Fibroblast of mammary gland (primary cell): ENCODE results near the gene CHST15.

ENCODE experiments used
- DNase-seq: peaks from one replicate; pipeline ENCODE4 v3.0.0-alpha.2; 2010; ENCODE audit warnings: low read depth
- H3K4me3 ChIP-seq: 2 replicates; pipeline ENCODE4 v1.5.1; 2011; ENCODE audit warnings: low read depth, mild to moderate bottlenecking, low read length, moderate library complexity; ENCODE audit not compliant: control insufficient read depth
- TF ChIP-seq, protein P1 (sequence below): conservative IDR thresholded peaks from 2 replicates; pipeline ENCODE4 v1.5.1; 2011; ENCODE audit warnings: low read depth, low read length, inconsistent platforms; ENCODE audit not compliant: control insufficient read depth, insufficient read depth

Gene CHST15

DNA sequence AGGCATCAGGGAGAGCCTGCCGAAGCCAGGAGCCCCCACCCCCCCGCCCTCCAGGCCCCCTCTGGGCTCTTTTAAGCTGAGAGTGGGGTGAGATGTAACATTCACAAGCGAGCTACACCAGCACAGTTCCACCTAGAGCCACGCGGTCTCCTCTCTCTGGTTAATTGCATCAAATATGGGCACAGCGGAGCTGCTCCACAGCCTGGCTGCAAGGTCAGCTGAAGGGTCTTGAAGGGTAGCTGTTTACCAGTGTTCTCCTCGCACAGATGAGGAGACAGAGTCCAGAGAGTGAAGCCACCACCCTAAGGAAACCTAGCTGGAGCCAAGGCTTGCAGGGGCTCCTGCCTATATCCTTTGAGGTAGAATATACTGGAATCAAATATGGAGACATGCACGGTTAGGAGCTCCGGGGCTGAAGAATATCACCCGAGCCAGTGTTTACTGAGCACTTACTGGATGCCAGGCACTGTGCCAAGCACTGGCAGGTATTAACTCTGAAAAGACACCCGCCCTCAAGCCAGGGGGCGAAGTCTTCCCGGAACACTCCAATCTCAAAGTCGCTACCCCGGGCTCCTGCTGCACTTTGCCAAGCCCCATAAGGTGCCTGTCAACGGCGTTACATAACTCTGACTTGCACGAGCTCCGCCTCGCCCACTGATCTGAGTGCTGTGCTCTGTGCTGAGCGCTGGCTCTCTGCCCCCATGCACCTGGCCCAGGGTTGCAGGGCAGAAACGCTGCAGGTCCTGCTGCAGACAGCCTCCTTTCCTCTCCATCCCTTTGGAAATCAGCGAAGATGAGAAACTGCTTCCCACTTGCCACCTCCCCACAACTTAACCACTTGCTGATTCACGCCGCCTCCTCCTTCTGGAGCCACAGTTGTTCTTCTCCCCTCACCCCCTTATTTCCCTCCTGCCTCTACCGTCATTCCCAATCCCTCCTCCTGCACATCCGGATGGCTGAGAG, 5.4 kb downstream of the CHST15 start:
- DNase-seq, result peak; percentile 71
- TF ChIP-seq, protein P1, sequence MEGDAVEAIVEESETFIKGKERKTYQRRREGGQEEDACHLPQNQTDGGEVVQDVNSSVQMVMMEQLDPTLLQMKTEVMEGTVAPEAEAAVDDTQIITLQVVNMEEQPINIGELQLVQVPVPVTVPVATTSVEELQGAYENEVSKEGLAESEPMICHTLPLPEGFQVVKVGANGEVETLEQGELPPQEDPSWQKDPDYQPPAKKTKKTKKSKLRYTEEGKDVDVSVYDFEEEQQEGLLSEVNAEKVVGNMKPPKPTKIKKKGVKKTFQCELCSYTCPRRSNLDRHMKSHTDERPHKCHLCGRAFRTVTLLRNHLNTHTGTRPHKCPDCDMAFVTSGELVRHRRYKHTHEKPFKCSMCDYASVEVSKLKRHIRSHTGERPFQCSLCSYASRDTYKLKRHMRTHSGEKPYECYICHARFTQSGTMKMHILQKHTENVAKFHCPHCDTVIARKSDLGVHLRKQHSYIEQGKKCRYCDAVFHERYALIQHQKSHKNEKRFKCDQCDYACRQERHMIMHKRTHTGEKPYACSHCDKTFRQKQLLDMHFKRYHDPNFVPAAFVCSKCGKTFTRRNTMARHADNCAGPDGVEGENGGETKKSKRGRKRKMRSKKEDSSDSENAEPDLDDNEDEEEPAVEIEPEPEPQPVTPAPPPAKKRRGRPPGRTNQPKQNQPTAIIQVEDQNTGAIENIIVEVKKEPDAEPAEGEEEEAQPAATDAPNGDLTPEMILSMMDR, result no peak
- H3K4me3 ChIP-seq, result no peak overlapping the region

DNA sequence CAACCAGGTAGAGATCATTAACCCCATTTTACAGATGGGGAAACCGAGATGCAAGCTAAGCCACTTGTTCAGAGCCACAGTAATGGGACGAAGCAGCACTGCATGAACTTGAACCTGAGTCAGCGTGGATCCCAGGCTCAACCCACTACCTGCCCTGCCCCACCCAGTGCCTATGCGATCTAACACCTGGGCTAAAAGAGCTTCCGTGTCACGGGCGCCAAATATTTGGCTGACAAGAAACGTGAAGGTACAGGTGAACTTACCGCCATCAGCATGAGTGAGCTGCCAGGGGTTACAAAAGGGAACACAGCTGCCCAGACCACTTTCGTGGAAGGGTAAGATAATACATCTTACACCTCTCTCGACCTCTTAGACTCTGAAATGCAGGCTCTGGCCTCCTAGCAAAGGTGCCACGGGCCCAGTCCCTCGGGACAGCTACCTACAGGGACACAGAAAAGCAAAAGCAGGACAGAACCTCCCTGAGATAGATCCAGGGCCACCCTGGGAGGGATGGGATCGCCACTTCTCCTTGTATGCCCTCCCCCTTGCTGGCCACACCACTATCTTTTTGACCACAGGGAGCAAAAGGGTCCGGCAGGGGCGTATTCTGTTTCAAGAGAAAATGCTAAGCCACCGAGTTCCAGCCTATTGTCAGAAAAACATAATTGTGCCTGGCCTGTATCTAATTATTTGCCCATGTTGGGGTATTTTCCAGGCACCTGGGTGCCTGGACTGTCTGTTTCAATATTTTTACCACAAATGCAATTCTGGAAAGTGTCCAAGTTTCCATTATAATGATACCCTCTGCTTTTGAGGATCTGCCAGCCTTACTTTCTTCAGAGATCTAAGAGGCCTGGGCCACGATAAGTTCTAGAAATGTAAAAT, 6.4 kb downstream of the CHST15 start:
- no peak for DNase-seq
- no peak overlapping the region for H3K4me3 ChIP-seq
- TF ChIP-seq, protein P1, result no peak

DNA sequence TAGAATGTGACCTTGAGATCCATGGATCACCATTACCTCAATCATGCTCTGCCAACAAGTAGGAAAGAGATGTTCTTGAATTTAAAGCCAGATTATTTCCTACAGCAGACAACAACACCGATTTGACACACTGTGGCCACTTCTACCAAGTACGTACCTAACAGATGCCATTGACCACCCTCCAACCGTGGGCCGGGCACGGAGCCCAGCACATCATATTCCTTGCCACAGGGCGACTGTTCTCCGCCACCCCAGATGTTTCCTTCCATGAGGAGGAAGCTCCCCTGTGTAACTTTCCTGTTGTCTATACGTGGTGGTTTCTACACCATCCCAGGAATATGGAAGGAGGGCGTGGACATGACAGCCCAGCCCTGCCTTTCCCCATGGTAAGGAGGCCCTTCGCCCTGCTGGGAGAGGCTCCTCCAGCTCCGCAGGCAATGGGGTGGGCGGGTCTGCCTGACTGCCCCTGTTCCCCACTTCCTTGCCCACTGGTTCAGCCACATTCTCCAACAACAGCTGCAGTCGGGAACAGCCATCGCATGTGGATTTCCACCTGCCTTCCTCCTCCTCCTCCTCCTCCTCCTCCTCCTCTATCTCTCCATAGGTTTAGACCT, 7.2 kb downstream of the CHST15 start:
- DNase-seq, result no peak
- no peak overlapping the region for H3K4me3 ChIP-seq
- TF ChIP-seq, protein P1, result no peak

DNA sequence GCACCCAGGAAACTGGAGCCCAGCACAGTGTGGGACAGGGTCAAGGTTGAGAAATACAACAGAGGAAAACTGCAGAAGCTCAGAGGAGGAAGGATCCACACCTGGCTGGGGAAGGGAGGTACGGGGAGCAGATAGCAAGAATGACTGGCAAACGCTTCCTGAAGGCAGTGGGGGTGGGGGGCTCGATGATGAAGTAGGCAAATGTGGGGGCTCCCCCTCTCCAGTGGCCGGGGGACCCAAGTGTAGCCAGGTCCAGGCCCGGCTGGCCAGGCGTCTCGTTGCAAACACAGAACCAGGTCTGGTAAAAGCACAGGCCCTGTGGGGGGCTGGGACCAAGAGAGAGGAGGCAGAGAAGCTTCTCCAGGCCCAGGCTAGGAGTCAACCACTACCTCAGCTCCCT, 7.7 kb downstream of the CHST15 start:
- TF ChIP-seq, protein P1, result no peak
- H3K4me3 ChIP-seq, result no peak overlapping the region
- DNase-seq, result no peak

DNA sequence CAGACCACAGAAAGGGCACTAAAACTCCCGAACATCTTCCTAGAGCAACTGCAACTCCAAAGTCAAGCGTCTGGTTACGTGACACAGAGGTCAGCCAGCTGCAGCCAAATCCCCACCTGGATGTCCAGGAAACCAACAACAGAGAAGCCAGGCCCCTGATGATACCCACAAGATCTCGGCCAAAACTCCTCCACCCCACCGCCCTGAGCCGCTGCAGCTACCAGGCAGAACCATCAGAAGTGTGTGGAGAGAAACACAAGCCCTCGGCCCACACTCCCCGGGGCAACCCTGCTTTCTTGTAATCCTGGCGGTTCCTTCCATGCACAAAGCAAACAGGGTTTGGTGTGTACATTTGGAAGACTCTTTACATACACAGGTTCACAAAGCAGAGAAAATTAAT, 8.7 kb downstream of the CHST15 start:
- DNase-seq, result no peak
- TF ChIP-seq, protein P1, result no peak
- H3K4me3 ChIP-seq, result no peak overlapping the region

DNA sequence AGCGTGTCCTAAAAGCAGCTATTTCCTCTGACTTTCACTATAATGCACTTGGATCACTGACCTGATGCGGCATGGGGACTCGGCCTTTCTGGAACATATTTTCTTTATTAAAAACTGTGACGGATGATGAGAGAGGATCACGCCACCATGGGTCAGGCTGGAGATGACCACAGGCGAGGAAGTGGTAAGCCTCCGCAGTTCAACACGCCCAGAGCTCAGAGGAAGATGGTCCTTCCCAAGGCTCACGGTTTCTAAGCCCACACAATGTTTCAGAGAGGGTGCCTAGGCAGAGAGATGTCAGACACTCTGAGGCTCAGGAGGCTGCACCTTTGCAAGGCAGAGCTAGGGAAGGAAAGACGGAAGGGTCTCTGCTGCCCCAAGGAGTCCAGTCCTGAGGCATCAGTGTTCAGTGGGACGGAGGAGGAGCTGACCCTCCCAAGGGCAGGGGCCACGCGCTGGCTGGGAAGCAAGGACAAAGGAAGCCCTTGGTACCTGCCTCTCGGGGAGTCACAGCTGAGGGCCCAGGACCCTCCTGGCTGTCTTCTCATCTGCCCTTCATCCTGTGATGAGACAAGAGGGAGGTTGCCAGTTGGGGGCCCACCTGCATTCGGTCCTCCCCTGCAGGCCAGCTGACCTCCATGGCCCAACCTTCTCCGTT, 9.5 kb downstream of the CHST15 start:
- DNase-seq, result peak; percentile 79
- no peak overlapping the region for H3K4me3 ChIP-seq
- TF ChIP-seq, protein P1, result no peak
